GM18511 (cell line): ENCODE measurements around the gene SMARCB1.
A peak's percentile ranks its signal among the peaks of the same experiment; 100 is the strongest.

Experiments used
- ATAC-seq: cut with Tn5 transposase; IDR thresholded peaks from one replicate; pipeline ENCODE4 v1.9.1; 2021; ENCODE audit warnings: mild to moderate bottlenecking, moderate library complexity; ENCODE audit not compliant: unreplicated experiment

Gene SMARCB1

GRCh38 chr22:23828800-23829680 lies 42.3 kb downstream of the SMARCB1 start:
- ATAC-seq = no peak

DNA sequence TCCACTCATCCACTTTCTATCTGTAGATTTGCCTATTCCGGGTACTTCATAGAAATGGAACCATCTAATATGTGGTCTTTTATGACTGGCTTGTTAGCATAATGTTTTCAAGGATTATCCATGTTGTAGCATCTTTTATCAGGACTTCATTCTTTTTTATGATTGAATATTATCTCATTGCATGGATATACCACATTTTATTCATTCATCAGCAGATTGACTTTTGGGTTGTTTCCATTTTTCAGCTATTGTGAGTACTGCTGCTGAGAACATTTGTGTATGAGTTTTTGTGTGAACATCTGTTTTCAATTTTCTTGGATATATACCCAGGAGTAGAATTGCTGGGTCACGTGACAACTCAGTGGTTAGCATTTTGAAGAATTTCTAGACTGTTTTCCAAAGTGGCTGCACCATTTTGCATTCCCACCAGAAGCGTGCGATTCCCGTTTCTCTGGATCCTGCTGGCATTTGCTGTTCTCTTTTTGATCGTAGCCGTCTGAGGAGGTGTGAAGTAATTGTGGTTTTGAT lies 43.1 kb downstream of the SMARCB1 start:
- no peak for ATAC-seq

DNA sequence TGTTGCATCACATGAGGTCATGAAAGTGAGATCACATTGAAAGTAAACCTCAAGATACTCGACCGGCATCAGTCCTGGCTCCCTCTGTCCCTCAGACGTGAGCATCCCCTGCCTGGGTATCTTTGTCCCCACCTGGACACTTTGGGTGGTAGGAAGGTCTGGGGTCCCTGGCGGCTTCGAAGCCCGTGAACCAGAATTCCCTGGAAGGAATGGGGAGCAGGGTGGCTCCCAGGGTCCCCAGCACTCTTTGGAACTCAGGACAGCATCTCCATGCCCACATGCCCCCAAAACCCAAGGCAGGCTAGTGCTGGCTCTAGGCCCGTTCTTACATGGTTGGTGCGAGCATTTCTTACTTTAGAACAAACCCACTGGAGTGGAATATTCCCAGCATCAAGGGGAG lies 44.5 kb downstream of the SMARCB1 start:
- no peak for ATAC-seq

DNA sequence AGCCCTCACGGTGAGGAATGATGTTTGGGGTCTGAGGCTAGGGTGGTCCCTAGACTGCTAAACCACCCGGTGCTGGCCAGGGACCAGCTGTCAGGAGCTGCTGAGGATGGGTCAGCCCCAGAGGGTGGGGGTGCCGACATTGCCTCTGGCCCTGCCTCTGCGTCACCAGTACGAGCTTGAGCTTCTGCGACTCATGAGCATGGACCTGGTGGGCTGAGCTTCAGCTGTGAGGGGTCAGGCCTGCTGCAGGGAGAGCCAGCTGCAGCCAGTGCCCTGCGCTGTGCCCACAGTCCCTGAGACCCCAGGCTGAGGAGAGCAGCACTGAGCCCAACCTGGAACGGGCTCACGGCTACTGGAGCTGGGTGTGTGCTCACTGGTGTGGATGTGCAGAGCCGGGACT lies 45.0 kb downstream of the SMARCB1 start:
- ATAC-seq = no peak

GRCh38 chr22:23832226-23833016 lies 45.7 kb downstream of the SMARCB1 start:
- no peak for ATAC-seq

DNA sequence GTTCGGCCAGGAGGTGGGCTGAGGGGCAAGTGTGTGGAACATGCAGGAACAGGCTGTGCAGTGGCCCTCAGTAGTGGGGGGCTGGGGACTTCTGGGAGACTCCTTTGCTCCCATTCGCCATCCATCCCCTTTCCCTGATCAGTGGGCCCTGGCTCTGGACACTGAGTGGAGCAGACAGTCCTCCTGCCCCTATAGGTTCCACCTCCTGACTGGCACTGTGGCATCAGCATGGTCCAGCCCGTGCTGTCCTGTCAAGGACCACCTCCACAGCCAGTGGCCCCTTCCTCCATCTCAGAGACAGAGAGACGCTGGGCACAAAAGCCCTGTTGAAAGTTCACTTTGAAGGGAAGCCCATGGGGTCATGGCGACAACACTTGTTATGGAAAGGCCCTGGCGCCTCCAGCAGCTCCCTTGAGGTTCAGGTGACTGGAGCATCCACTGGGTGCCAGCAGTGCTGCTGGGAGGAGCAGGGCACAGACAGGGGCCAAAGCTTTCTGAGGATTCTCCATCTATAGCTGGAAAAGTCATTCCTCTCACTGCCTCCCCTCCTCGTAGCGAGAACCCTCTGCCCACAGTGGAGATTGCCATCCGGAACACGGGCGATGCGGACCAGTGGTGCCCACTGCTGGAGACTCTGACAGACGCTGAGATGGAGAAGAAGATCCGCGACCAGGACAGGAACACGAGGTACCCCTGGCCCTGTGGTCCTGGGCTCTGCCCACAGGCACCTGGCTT lies 46.4 kb downstream of the SMARCB1 start:
- ATAC-seq = no peak

GRCh38 chr22:23833911-23834317 lies 47.1 kb downstream of the SMARCB1 start:
- ATAC-seq = no peak

DNA sequence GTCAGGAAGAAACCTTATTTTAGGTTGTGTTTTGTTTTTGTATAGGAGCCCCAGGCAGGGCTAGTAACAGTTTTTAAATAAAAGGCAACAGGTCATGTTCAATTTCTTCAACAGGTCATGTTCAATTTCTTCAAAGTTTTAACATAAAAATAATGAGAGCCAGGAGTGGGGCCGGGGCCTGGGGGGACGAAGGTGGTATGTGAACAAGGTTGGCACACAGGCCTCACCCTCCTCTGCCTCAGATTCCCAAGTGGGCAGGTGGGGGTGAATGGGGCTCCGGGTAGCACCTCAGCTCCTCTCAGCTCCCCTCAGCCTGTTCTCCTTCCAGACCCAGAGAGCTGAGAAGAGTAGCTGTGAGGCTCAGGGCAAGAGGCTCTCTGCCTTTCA lies 47.6 kb downstream of the SMARCB1 start:
- no peak for ATAC-seq

DNA sequence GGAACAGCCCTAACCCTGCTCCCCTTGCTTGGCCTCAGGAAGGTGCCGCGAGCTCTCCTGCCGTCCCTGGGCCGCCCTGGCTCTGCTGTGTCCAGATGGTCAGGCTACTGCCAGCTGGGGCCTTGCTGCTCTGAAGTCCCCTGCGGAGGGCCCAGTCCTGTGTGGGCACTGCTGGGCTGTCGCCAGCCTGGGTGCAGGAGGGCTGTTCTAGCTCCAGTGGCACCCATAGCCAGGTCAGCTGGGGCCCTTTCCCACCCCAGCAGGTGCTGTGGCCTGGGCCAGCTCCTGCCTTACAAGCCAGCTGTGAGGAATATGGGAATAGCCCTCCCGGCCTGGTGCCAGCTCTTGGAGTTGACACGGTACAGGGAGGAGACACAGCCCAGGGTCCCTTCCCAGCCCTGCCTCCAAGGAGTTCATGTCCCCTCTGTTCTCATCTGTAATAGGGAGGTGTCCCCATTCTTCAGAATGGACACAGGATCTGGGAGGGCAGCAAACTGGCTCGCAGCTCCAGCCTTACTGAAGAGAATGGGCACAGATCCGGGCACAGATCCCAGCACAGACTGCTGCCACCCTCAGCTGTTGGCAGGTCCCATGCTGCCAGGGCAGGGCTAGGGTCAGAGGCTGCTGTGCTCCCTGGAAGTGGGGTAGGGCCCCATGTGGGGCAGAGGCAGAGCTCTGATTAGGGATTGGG lies 48.2 kb downstream of the SMARCB1 start:
- ATAC-seq = no peak

DNA sequence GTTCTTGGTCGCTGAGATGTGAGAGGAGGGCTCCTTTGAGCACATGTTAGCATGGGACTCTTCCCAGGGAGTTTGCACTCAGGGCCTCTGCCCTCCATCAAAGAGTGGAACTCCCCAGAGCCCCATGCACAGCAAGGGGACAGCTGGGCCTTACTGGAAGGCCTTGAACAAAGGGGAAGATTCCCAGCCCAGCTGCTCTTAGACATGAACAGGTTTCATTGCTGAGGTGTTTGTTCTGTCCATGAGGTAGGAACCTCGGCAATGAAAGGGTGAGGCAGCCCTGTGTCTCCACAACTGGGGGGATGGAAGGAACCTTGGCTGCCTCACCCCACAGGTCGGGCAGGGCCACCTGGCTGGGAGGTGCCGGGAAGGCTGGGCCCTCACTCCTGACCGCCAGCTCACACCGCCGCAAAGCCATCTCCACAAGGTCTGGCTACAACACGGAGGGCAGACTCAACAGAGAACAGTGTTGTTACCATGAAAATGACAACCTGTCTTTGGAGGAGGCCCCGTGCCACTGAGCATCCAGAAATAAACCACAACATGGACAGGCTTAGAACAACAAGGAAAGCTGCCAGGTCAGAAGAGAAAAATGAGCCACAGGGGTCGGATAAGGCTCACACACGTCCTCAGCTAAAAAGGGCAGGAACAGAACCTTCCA lies 48.8 kb downstream of the SMARCB1 start:
- no peak for ATAC-seq

DNA sequence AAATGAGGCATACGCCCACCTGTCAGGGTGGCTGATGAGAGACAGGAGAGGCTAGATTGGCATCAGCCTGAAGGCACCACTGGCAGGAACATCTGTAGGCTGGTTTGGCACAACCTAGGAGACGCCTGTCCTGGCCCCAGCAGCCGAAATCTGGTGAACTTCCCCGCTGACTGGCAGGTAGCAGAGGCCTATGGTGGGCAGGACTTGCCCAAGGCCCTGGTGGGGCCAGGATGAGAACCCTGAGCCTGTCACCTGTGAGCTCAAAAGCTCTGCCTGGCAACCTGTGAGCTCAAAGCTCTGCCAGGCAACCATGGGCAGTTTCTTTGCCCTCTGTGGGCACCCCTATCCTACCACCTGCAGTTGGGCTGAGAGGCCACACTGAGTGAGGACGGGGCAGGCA lies 49.5 kb downstream of the SMARCB1 start:
- no peak for ATAC-seq

DNA sequence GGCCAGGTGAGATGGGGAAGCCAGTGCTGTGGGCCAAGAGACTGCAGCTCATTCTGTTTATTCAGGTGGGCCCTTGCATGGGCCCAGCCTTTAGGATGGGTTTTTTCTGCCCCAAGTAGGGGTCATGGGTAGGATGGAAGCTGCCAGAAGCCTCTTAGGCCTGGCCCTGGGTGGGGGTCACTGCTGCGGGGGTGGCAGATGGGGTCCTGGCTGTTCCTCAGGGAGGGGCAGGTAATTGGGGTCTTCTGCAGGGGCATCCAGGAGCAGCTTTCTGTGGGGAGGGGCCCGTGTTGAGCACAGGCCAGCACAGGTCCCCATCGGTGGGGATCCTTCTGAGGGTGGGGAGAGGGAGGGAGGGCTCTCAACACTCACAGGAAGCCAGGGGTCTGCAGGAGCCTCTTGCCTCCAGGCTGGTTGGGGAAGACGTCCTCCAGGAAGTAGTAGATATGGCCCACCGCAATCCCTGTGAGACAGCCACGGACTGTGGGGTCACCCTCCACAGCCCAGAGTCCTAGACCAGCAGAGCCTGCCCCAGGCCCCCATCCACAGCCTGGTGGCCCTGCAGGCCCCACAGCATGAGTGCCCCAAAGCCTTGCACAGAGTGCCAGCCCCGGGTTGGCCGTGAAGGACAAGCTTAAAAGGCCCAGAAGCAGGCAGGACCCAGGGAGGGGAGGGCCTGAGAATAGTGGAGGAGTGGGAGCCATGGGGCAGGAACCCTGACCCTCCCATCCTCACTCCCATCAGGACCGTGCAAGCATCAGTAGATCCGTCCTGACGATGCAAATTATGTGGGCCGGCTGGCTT lies 50.1 kb downstream of the SMARCB1 start:
- ATAC-seq = no peak

DNA sequence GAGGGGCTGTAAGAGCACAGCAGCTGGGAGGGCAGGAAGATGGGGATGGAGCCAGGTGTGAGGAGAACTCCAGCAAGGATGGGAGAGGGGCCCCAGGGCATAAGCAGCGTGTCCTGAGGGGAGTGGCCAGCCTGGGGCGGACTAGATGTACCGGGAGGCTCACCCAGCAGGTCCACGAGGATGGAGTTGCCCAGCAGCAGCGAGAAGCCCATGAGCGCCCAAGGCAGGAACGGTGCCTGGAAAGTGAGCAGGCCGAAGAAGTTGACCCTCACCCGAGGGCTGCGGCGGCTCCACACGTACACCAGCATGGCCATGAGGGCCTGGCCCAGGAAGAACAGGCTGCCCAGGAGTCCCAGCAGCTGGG lies 50.7 kb downstream of the SMARCB1 start:
- ATAC-seq = no peak

DNA sequence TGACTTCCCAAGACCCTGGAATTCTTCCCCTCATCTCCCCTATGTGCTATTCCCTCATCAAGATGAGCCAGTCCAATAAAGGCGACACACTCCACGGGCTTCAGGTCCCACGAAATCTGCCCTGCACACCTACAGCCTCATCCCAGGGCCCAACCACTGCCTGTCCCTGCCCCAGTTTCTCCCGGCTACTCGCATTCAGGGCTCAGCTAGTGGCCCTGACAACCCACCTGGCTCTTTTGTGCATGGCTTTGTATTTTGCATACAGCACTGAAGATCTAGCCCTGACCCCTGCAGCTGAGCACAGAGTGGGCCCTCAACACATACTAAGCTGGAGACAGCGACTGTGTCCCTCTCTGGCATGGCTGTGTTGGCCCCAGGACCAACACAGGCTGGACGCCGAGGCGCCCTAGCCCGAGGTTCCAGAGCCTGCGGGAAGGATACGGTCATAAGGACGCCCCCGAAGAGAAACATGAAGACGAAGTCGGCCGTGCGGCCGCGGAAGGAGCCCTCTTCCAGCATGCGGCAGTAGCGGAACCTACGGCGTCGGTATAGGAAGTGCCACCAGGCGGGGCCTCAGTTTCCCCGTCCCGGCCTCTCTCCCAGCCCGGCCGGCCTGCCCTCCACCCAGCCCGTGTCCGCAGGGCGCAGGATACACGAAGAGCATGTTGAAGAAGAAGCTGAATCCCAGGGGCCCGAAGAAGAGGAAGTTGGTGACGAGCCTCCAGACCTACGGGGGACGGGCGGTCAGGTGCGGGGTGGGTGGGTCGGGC lies 51.3 kb downstream of the SMARCB1 start:
- ATAC-seq = peak; percentile 5

- ATAC-seq = peak; percentile 86
Observed at GRCh38 chr22:23838681-23839468, 52.1 kb downstream of the SMARCB1 start, which contains the start of gene DERL3. TSS of gene DERL3 (minus strand) at chr22:23839006. CDS start at chr22:23838987, 19 bp downstream.

DNA sequence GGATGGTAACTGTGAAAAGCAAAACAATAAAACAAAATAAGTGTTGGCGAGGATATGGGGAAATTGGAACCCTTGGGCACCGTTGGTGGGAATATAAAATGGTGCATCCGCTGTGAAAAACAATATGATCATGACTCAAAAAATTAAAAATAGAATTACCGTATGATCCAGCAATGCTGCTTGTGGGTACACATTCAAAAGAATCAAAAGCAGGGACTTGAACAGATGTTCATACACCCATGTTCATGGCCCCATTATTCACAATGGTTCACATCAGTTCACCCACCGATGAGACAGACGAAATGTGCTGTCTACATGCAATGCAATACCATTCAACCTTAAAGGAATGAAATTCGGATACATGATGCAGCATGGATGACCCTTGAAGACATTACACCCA lies 53.3 kb downstream of the SMARCB1 start:
- no peak for ATAC-seq

DNA sequence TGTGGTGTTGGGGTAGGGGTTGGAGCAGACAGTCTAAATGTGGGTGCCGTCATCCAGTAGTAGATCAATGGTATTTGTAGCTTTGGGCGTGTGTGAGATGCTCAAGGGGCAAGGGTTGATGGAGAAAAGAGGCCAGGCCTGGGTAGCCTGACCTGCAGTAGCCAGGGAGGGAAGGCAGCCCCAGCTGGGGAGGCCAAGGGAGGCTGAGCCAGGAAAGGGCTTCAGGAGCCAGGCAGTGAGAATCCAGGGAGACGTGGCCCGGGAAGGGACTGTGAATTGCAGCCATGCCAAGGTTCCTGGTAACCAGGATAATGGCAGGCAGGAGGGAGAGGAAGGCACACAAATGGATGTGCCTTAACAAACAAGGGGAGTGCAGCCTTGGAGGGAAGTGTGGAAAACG lies 54.5 kb downstream of the SMARCB1 start:
- no peak for ATAC-seq
